ENCODE results near the gene ZNF778. TPM values are rescaled to one million over a fixed set of nuclear protein-coding genes. Genes with fewer than 3 reads are reported as not detected.

Gene ZNF778
- total and polyA plus RNA-seq, 2 of the 13 experiments (the other 11 are each of a cell fraction or from before 2014, with no cell fraction given) = 3.8 to 7.2 TPM

DNA sequence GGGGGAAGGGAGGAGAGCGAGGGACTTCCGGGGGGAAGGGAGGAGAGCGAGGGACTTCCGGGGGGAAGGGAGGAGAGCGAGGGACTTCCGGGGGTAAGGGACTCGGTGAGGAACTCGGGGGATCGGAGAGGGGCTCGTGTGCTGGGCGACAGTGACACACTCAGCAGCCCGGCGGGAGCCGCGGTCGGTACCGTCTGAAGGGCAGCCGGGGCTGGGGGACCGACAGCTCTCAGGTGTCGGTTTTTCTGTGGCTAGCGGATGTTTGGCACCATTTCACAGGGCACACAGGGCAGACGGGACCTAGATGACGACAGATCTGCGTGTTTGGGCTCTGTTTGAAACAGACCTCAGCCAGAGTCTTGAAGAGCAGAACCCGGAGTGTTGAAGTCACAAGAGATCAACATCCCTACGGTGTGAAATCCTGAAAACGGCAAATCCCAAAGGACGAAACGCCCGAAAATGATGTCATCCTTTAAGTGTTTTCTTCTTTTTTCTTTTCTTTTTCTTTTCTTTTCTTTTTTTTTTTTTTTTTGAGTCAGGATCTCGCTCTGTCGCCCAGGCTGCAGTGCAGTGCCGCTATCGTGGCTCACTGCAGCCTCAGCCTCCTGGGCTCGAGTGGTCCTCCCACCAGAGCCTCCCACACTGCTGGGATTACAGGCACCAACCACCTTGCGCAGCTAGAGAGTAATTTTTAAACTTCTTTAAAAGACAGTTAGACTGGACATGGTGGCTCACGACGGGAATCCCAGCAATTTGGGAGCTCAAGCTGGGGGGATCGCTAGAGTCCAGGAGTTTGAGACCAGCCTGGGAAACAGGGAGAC, 23.9 kb downstream of the ZNF778 start (continued):
- TF ChIP-seq, protein P1, sequence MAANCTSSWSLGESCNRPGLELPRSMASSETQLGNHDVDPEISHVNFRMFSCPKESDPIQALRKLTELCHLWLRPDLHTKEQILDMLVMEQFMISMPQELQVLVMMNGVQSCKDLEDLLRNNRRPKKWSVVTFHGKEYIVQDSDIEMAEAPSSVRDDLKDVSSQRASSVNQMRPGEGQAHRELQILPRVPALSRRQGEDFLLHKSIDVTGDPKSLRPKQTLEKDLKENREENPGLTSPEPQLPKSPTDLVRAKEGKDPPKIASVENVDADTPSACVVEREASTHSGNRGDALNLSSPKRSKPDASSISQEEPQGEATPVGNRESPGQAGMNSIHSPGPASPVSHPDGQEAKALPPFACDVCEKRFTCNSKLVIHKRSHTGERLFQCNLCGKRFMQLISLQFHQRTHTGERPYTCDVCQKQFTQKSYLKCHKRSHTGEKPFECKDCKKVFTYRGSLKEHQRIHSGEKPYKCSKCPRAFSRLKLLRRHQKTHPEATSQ (CRISPR knock-in tag; IDR thresholded peaks at IDR 0.05; ENCODE audit: borderline replicate concordance) = no peak; the same call in none of the 2 replicates
- no peak for TF ChIP-seq MTA3 (CRISPR knock-in tag; IDR thresholded peaks at IDR 0.05)
- no peak for TF ChIP-seq FOXJ3 (CRISPR knock-in tag; IDR thresholded peaks at IDR 0.05; ENCODE audit: borderline replicate concordance)
- TF ChIP-seq ZC3H4 (CRISPR knock-in tag; IDR thresholded peaks at IDR 0.05; ENCODE audit: borderline replicate concordance) = no peak
- no peak for TF ChIP-seq RFX3 (CRISPR knock-in tag; IDR thresholded peaks at IDR 0.05)
- no peak for TF ChIP-seq TRIM24 (CRISPR knock-in tag; IDR thresholded peaks at IDR 0.05)
- TF ChIP-seq, protein P2, sequence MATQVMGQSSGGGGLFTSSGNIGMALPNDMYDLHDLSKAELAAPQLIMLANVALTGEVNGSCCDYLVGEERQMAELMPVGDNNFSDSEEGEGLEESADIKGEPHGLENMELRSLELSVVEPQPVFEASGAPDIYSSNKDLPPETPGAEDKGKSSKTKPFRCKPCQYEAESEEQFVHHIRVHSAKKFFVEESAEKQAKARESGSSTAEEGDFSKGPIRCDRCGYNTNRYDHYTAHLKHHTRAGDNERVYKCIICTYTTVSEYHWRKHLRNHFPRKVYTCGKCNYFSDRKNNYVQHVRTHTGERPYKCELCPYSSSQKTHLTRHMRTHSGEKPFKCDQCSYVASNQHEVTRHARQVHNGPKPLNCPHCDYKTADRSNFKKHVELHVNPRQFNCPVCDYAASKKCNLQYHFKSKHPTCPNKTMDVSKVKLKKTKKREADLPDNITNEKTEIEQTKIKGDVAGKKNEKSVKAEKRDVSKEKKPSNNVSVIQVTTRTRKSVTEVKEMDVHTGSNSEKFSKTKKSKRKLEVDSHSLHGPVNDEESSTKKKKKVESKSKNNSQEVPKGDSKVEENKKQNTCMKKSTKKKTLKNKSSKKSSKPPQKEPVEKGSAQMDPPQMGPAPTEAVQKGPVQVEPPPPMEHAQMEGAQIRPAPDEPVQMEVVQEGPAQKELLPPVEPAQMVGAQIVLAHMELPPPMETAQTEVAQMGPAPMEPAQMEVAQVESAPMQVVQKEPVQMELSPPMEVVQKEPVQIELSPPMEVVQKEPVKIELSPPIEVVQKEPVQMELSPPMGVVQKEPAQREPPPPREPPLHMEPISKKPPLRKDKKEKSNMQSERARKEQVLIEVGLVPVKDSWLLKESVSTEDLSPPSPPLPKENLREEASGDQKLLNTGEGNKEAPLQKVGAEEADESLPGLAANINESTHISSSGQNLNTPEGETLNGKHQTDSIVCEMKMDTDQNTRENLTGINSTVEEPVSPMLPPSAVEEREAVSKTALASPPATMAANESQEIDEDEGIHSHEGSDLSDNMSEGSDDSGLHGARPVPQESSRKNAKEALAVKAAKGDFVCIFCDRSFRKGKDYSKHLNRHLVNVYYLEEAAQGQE (IDR thresholded peaks at IDR 0.05; ENCODE audit: borderline replicate concordance in 1 of 2, low read depth in 1 of 2, low read length in 2 of 2) = no peak; a peak in 1 of 4 replicates
- TF ChIP-seq MAFK (conservative IDR thresholded peaks at IDR 0.05 in 1 of 2, IDR thresholded peaks at IDR 0.05 in 1 of 2; ENCODE audit: low read length in 2 of 2) = no peak
- peak; percentile 60; the same call in 1 of the 2 replicates for TF ChIP-seq ZFY (CRISPR knock-in tag; IDR thresholded peaks at IDR 0.05)
- TF ChIP-seq, protein P3, sequence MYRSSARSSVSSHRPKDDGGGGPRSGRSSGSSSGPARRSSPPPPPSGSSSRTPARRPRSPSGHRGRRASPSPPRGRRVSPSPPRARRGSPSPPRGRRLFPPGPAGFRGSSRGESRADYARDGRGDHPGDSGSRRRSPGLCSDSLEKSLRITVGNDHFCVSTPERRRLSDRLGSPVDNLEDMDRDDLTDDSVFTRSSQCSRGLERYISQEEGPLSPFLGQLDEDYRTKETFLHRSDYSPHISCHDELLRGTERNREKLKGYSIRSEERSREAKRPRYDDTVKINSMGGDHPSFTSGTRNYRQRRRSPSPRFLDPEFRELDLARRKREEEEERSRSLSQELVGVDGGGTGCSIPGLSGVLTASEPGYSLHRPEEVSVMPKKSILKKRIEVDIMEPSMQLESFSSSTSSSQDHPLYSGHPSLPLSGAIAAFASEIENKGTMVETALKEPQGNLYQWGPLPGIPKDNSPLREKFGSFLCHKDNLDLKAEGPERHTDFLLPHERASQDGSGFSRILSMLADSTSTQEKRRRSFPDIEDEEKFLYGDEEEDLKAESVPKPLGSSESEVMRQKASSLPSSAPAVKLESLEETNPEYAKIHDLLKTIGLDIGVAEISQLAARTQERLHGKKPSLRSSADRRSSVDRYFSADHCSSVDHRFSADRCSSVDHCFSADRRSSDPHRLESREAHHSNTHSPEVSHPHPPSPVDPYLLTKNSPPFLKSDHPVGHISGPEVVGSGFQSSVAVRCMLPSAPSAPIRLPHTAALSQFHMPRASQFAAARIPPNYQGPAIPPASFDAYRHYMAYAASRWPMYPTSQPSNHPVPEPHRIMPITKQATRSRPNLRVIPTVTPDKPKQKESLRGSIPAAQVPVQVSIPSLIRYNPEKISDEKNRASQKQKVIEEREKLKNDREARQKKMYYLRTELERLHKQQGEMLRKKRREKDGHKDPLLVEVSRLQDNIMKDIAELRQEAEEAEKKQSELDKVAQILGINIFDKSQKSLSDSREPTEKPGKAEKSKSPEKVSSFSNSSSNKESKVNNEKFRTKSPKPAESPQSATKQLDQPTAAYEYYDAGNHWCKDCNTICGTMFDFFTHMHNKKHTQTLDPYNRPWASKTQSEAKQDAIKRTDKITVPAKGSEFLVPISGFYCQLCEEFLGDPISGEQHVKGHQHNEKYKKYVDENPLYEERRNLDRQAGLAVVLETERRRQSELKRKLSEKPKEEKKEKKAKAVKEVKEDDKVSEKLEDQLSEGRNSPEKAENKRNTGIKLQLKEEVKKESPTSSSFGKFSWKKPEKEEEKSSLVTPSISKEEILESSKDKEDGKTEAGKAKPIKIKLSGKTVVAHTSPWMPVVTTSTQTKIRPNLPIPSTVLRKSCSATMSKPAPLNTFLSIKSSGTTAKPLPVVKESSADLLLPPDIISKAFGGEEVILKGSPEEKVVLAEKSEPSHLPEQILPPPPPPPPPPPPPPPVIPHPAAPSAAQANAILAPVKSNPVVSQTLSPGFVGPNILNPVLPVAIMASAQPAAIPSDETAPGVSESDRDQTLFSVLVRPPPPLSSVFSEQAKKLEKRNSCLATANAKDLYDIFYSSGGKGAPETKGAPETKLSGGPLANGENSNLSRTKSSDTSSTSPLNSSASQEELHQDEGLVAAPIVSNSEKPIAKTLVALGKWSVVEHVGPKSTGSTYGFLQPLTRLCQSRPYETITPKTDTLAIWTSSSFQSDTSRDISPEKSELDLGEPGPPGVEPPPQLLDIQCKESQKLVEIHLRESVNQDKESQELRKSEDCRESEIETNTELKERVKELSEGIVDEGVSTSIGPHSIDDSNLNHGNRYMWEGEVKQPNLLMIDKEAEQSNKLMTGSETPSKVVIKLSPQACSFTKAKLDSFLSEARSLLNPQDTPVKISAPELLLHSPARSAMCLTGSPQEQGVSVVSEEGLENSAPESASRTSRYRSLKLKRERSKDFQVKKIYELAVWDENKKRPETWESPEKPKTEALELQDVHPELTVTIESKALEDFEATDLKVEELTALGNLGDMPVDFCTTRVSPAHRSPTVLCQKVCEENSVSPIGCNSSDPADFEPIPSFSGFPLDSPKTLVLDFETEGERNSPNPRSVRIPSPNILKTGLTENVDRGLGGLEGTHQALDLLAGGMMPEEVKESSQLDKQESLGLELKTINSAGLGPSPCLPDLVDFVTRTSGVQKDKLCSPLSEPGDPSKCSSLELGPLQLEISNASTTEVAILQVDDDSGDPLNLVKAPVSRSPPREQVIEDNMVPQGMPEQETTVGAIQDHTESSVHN (CRISPR knock-in tag; IDR thresholded peaks at IDR 0.05) = no peak
- no peak for TF ChIP-seq ZNF280D (CRISPR knock-in tag; IDR thresholded peaks at IDR 0.05)

Data from HepG2 (cell line).